ENCODE data around the gene GMPR.

Gene GMPR

DNA sequence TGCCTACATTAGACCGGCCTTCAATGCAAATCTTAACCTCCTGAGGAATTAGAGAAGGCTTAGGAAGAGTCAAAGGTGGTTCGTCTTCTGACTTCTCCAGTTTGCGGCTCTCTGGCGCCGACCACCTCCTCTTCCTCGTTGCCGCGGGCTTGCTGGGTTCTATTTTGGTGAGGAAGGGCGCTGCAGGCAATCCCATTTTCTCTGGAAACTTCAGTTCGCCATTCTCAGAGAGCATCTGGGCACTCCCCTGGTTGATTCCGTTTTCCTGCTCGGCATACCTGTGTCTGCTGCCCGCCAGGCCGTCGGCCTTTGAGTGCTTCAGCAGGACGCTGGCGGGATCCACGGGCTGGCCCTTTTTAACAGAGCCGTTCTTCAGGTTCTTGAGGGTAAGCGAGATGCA, 67.9 kb downstream of the GMPR start:
- DNase-seq = no peak

GRCh38 chr6:16311763-16312162, 73.4 kb downstream of the GMPR start:
- no peak for DNase-seq

DNA sequence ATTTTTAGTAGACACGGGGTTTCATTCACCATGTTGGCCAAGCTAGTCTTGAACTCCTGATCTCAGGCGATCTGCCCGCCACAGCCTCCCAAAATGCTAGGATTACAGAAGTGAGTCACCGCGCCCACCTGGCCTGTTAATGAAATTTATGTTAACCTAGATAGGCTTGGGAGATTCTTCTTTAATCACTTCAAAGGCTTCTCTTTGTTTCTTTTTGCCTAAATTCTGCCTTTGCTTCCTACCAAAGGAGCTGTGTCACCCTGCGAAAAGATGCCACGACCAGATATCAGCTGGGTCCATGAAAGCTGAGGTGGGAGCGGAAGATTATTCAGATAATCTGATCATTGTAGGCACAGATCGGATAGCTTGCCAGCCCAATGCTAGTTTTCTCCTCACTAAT, 75.3 kb downstream of the GMPR start:
- DNase-seq = no peak

- DNase-seq = no peak
These were observed 75.9 kb downstream of the GMPR start for GRCh38 chr6:16314296-16314695.

- DNase-seq = no peak
These were observed 78.4 kb downstream of the GMPR start for GRCh38 chr6:16316741-16317251.

DNA sequence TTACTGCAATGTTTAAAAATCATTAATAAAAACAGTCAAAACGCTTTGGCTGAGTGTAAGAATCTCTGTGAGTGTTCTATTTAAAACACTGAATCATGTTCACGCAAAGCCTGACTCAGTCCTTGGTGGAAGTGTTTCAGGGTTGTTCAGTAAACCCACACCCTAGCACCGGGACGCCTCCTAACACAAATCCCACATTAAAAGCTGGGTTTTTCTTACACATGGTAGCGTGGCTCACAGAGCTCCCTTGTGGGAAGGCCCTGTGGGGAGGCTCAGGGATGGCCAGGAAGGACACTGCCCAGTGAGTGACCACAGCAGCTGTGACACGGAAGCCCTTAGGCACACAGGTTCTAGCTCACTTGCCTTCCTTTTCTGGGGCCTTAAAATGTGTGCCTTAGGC, 80.2 kb downstream of the GMPR start:
- DNase-seq = no peak

- no peak for DNase-seq
These were observed 80.8 kb downstream of the GMPR start for GRCh38 chr6:16318953-16319720.

GRCh38 chr6:16319813-16320532, 81.6 kb downstream of the GMPR start:
- DNase-seq = peak; percentile 64

DNA sequence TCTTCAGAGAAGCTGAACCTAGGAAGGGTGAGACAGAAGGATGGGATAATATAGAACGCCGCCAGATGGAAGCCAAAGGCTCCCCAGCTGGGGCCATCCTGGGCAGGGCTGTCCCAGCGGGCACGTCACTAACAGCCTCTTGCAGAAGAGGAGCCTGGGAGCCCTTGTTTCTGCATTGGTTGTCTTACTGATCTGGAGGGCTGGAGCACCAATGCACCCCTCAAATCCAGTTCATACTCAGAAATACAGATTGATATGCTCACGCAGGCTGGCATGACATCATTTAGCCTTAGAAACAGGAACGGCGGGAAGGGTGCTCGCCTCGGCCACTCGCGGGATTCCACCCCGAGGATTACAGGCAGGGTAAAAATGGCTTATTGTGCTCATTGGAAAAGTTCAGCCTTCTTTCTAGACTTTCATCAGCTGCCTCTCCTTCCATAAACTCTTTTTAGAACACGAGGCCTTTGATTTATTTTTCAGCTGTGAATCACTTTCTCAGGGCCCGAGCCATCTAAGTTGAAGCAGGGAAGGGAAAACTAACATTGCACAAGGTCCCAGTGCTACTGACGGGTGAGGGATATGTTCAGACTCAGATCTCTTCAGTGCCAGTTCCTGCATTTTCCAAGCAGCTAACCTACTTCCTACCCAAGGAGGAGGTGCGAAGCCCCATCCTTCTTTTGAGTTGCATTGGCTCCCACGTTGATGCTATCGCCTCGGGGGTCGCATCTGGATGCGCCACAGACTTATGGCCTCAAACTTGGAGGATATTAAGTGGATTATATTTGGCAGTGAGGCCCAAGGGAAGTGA, 82.3 kb downstream of the GMPR start:
- peak; percentile 56 for DNase-seq

GRCh38 chr6:16321341-16321710, 82.9 kb downstream of the GMPR start:
- DNase-seq = no peak

GRCh38 chr6:16321826-16322225, 83.4 kb downstream of the GMPR start:
- DNase-seq = no peak

DNA sequence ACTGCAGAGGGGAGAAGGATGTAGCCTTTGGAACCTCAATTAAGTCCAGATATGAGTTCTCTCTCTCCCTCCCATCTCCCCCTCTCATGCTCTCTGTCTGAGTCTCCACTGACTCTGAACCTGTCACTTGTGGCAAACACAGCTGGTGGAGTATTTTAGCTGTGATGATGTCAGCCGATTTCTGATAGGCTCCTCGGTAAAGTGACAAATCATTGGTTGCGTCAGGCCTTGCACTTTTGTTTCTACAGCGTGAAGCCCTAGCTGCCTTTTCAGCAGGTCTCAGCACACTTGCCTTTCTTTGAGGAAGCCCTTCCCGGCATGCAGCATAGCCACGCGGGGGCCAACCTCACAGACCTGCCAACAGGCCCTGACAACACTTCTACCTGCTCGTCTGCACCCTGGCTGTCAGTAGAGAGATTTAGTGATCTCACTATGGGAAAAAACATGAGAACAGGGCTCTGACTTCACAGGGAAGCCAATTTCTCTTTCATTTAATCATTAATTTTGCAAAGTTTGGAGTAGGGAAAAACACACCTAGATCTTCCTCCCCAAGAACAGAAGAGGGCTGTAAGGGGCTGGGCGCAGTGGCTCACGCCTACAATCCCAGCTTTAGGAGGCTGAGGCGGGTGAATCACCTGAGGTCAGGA, 84.4 kb downstream of the GMPR start:
- DNase-seq = peak; percentile 68

DNA sequence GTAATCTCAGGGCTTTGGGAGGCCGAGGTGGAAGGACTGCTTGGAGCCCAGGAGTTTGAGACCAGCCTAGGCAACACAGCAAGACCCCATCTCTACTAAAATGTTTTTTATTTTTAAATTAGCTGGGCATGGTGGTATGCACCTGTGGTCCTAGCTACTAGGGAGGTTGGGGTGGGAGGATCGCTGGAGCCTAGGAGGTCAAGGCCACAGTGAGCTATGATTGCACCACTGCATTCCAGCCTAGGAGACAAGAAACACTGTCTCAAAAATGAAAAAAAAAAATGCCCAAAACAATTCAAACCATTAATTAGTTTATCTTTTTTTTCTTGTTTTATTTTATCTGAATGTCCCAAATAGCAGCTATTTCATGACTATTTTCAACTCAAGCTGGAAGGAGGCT, 85.8 kb downstream of the GMPR start:
- no peak for DNase-seq

DNA sequence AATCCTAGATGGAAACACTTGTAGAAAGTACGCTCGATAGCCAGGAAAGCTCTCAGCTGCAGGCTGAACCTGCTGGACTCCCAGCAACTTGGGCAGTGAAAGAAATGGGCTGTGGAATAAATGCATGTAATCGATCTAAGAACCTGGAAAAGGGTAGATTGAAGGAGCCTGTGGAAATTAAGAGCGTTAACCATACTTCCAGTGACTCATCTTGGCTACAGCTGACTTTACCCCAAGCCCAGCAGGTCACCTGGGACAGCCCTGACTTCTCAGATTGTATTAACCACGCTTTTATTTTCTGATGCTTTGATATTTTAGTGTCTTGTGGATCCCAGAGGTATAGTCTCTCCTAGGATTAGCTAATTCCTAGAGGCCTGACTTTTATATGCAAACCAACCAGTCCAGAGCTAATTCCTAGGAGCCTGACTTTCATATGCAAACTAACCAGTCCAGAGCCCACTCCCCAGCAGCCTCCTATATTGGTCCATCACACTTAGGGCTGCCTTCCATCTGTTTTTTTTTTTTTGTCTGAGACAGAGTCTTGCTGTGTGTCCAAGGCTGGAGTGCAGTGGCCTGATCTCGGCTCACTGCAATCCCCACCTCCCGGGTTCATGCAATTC, 86.3 kb downstream of the GMPR start:
- DNase-seq = no peak

- no peak for DNase-seq
These were observed 88.1 kb downstream of the GMPR start for GRCh38 chr6:16326531-16326930.

DNA sequence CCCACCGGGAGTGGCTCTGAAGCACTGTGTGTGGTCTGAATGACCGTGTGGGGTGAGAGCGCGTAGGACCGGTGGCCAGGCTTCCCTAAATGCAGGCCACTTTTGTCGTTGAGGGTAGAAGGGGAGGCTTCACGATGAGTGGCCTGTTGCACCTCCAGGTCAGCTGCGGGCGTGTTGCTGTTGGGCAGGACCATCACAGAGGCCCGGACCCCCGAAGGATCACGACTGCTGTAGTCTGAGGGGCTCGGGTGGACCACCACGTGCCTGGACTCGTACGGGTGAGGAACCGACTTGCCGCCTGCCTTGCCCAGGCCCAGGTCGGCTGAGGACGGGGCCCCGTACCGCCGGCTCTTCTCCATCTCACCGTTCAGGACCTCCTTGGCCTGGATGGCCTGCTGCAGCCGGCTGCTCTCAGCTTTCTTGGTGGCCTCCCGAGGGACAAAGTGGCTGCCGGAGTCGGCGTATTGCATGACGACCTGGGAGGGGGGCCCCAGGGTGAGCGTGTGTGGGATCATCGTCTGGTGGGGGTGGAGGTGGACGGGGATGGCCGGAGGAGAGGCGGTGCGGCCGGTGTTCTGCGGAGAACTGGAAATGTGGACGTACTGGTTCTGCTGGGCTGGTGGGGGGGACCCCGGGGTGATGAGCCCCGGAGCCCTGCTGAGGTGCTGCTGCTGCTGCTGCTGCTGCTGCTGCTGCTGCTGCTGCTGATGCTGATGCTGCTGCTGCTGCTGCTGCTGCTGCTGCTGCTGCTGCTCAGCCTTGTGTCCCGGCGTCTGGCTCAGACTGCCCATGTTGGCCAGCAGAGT, 88.8 kb downstream of the GMPR start:
- no peak for DNase-seq

DNA sequence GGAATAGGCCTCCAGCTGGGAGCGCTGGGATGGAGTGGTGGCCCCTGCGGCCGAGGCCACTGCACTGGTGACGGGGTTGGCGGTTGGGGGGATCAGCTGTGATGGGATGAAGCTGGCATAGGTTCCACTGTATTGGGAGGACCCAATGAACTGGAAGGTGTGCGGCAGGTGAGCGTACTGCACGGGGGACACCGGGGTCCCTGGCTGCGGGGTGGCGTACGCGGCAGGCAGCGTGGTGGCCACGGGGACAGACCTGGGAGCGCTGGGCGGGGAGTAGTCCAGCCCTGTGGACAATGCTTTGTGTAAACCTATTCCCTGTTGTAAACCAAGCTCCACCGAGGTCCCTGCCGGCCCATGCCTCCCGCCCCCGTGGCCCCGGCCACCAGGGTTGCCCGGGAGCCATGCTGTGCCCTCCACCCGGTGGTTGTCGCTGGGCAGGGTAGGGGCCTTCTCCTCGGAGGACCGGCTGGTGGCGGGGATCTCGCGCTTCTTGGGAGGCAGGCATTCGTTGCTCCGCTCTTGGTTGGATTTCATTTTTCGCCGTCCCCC, 89.5 kb downstream of the GMPR start:
- DNase-seq = no peak

DNA sequence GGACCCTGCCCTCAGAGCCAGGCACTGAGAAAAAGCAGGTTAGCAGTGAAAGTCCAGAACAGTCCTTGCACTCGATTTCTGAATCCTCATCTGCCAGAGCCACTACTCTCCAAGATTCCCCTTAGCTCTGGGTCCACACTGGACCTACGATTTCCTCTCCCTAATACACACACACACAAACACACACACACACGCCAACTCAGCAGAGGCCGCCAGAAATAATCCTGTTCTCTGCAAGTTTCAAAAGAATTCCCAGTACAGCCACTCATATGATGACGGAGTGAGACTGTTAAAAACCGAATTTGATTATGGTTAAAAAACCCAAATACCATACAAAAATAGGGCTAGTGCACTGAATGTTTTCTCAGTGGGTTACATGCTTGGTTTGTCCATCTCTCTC, 90.8 kb downstream of the GMPR start:
- no peak for DNase-seq

- peak; percentile 82 for DNase-seq
These were observed 93.2 kb downstream of the GMPR start for GRCh38 chr6:16331384-16332174.

DNA sequence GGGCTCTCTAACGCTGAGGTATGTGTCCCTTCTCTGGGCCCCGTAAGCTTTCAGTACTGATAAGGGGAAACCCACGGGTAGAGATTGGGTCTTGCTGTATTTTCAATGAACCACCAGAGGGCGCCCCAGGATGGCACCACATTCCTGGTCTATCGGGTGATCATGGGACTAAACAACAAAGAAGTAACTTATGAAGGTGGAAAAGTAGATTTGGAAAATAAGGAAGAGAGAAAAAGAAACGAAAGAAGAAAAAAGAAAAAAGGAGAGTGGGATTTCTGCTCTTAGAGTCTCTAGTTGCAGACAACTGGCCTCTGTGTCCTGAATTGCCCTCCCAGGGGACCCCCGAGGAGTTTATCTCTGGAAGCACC, 93.8 kb downstream of the GMPR start:
- DNase-seq = peak; percentile 86

DNA sequence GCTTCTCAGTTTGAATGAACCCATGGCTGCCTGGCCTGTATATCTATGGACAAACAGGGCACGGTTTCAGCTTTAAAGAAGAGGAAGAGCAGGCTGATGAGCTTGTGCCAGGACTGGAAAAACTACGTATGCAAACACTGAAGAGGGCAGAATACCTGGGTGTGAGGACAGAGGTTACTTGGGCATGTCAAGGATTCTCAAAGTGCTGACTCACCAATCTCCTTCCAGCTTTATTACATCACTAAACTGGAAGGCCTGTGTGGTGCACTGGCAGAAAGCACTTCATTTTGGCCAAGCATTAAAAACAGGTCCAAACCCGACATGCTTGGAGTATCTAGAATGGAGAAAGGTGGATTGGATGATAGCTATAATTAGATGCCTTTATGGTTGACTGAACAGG, 95.2 kb downstream of the GMPR start:
- no peak for DNase-seq

Measured in midbrain (tissue), 1 donor.